ENCODE data around the gene UVRAG.

DNA sequence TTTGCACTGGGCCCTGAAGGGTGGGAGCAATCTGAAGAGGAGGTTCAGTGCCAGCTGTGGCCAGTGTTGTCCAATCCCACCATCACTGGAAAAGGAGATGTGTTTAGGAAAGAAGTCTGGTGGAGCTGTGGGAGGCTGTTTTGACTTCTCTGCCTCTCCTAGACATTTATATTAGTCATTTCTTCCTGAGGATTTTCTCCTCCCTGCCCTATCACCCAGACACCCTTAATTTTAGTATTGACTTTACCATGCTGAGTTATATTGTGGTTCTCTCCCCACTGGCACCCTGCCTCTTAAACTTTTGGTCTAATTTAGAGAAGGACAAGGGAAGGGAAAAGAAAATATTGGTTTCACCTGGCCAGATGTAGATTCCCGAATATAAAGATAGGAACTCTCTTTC, 232.2 kb downstream of the UVRAG start:
- TF ChIP-seq EZH2 (IDR thresholded peaks at IDR 0.05; ENCODE audit: low read length, unreplicated experiment): no peak
- TF ChIP-seq, protein P1, sequence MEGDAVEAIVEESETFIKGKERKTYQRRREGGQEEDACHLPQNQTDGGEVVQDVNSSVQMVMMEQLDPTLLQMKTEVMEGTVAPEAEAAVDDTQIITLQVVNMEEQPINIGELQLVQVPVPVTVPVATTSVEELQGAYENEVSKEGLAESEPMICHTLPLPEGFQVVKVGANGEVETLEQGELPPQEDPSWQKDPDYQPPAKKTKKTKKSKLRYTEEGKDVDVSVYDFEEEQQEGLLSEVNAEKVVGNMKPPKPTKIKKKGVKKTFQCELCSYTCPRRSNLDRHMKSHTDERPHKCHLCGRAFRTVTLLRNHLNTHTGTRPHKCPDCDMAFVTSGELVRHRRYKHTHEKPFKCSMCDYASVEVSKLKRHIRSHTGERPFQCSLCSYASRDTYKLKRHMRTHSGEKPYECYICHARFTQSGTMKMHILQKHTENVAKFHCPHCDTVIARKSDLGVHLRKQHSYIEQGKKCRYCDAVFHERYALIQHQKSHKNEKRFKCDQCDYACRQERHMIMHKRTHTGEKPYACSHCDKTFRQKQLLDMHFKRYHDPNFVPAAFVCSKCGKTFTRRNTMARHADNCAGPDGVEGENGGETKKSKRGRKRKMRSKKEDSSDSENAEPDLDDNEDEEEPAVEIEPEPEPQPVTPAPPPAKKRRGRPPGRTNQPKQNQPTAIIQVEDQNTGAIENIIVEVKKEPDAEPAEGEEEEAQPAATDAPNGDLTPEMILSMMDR (conservative IDR thresholded peaks at IDR 0.05; ENCODE audit: low read depth, low read length): no peak

Measured in PC-3 (cell line).